ENCODE measurements around the gene SOX5. TPM values are rescaled to one million over a fixed set of nuclear protein-coding genes. Genes with fewer than 3 reads are reported as not detected.

The SOX5 gene
- polyA plus RNA-seq, 1 donor: 3.5 TPM

DNA sequence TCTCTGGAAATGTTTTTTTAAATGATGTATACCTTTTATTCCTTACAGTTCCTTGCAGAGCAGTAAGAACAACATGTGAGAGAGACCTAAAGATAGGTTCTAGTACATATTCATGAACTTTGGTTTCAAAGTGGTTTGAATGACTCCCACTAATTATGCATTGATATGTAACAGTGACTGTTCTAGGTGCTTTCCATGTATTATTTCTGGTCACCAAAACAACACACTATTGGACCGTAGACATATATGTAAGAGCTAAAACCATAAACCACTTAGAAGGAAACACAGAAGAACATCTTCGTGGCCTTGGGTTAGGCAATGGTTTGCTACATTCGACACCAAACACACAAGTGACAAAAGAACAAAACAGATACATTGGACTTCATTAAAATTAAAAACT, 37.9 kb downstream of the SOX5 start:
- no peaks in the 10 kb centered on the region for H3K27me3 ChIP-seq (ENCODE audit: control insufficient read depth, insufficient read depth, low read length)
- WGBS (ENCODE audit: insufficient coverage, low lambda C conversion rate): 100% methylated on average over 1 of the region's 3 CpGs
- no peak for DNase-seq
- H3K9me3 ChIP-seq (ENCODE audit: control insufficient read depth, low read depth, low read length): no peaks in the 10 kb centered on the region
- no peak overlapping the region for H3K4me3 ChIP-seq (ENCODE audit: low read length)
- no peak overlapping the region for H3K27ac ChIP-seq (ENCODE audit: low read length)
- H3K36me3 ChIP-seq (ENCODE audit: control insufficient read depth, insufficient read depth, low read length): no peaks in the 10 kb centered on the region
- no peaks in the 10 kb centered on the region for H3K4me1 ChIP-seq (ENCODE audit: control insufficient read depth, insufficient read depth, low read length)

DNA sequence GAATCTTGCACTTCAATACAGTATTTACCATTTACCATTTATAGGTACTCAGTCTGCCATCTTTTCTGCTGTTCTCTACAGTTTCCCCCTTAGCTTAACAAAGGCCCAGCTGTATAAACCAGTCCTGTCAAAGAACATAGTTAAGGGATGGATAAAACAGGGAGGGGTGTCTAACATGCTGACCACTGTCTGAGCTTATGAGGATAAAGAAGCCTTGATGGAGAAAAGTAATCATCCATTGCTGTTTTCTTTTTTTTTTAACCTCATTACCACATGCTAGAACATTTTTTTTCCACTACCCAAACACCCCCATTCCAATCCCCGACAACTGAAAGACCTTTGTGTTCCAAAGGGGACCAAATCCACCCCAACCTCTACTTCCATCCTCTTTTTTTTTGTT, 39.9 kb downstream of the SOX5 start:
- H3K27ac ChIP-seq (ENCODE audit: low read length): no peak overlapping the region
- no peaks in the 10 kb centered on the region for H3K4me1 ChIP-seq (ENCODE audit: control insufficient read depth, insufficient read depth, low read length)
- H3K36me3 ChIP-seq (ENCODE audit: control insufficient read depth, insufficient read depth, low read length): no peaks in the 10 kb centered on the region
- 83% methylated on average over 1 of the region's 1 CpG for WGBS (ENCODE audit: insufficient coverage, low lambda C conversion rate)
- H3K9me3 ChIP-seq (ENCODE audit: control insufficient read depth, low read depth, low read length): no peaks in the 10 kb centered on the region
- no peaks in the 10 kb centered on the region for H3K27me3 ChIP-seq (ENCODE audit: control insufficient read depth, insufficient read depth, low read length)
- no peak for DNase-seq
- no peak overlapping the region for H3K4me3 ChIP-seq (ENCODE audit: low read length)

- no peaks in the 10 kb centered on the region for H3K36me3 ChIP-seq (ENCODE audit: control insufficient read depth, insufficient read depth, low read length)
- no peak overlapping the region for H3K4me3 ChIP-seq (ENCODE audit: low read length)
- no peaks in the 10 kb centered on the region for H3K9me3 ChIP-seq (ENCODE audit: control insufficient read depth, low read depth, low read length)
- no peak overlapping the region for H3K27ac ChIP-seq (ENCODE audit: low read length)
- no peaks in the 10 kb centered on the region for H3K4me1 ChIP-seq (ENCODE audit: control insufficient read depth, insufficient read depth, low read length)
- WGBS (ENCODE audit: insufficient coverage, low lambda C conversion rate): 83% methylated on average over 1 of the region's 6 CpGs
- no peaks in the 10 kb centered on the region for H3K27me3 ChIP-seq (ENCODE audit: control insufficient read depth, insufficient read depth, low read length)
- no peak for DNase-seq
Observed at GRCh38 chr12:23906329-23906728, 43.1 kb downstream of the SOX5 start.

- Histone ChIP-seq H3K4me3 (ENCODE audit: low read length) (no peak overlapping the region), H3K9me3 (ENCODE audit: control insufficient read depth, low read depth, low read length) (no peaks in the 10 kb centered on the region), H3K4me1 (ENCODE audit: control insufficient read depth, insufficient read depth, low read length) (no peaks in the 10 kb centered on the region), H3K36me3 (ENCODE audit: control insufficient read depth, insufficient read depth, low read length) (no peaks in the 10 kb centered on the region), H3K27me3 (ENCODE audit: control insufficient read depth, insufficient read depth, low read length) (no peaks in the 10 kb centered on the region), H3K27ac (ENCODE audit: low read length) (no peak overlapping the region)
- WGBS (ENCODE audit: insufficient coverage, low lambda C conversion rate): 80% methylated on average over 1 of the region's 3 CpGs
- no peak for DNase-seq
Observed at GRCh38 chr12:23899434-23899833, 50.0 kb downstream of the SOX5 start.

GRCh38 chr12:23898121-23898520, 51.3 kb downstream of the SOX5 start:
- no peak overlapping the region for H3K4me3 ChIP-seq (ENCODE audit: low read length)
- no peak overlapping the region for H3K27ac ChIP-seq (ENCODE audit: low read length)
- H3K27me3 ChIP-seq (ENCODE audit: control insufficient read depth, insufficient read depth, low read length): no peaks in the 10 kb centered on the region
- no peaks in the 10 kb centered on the region for H3K36me3 ChIP-seq (ENCODE audit: control insufficient read depth, insufficient read depth, low read length)
- no peaks in the 10 kb centered on the region for H3K4me1 ChIP-seq (ENCODE audit: control insufficient read depth, insufficient read depth, low read length)
- no peaks in the 10 kb centered on the region for H3K9me3 ChIP-seq (ENCODE audit: control insufficient read depth, low read depth, low read length)
- no peak for DNase-seq
- WGBS (ENCODE audit: insufficient coverage, low lambda C conversion rate): 83% methylated on average over 1 of the region's 1 CpG

- Histone ChIP-seq H3K4me3 (ENCODE audit: low read length) (no peak overlapping the region), H3K27ac (ENCODE audit: low read length) (no peak overlapping the region), H3K4me1 (ENCODE audit: control insufficient read depth, insufficient read depth, low read length) (no peaks in the 10 kb centered on the region), H3K9me3 (ENCODE audit: control insufficient read depth, low read depth, low read length) (no peaks in the 10 kb centered on the region), H3K36me3 (ENCODE audit: control insufficient read depth, insufficient read depth, low read length) (no peaks in the 10 kb centered on the region), H3K27me3 (ENCODE audit: control insufficient read depth, insufficient read depth, low read length) (no peaks in the 10 kb centered on the region)
- no peak for DNase-seq
- 67% methylated on average over 1 of the region's 5 CpGs for WGBS (ENCODE audit: insufficient coverage, low lambda C conversion rate)
Observed at GRCh38 chr12:23895792-23896218, 53.7 kb downstream of the SOX5 start.

DNA sequence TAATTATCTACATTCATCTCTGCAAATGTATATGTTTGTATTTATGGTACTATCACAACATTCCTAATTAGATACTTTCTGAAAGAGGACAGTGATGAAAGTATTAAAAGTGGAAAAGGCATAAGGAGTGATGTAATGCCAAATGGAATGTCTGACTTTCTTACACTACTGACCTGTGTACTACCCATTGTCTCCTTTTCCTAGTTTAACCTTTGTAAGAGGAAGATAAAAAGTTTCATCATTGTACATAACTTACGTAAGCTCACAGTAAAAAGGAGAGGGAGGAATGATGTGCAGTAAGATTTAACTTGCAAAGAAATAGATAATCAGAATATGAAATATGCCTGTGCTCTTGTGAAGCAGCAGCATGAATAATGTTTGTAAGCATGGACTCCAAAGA, 55.9 kb downstream of the SOX5 start:
- H3K9me3 ChIP-seq (ENCODE audit: control insufficient read depth, low read depth, low read length): no peaks in the 10 kb centered on the region
- no peak overlapping the region for H3K27ac ChIP-seq (ENCODE audit: low read length)
- H3K27me3 ChIP-seq (ENCODE audit: control insufficient read depth, insufficient read depth, low read length): no peaks in the 10 kb centered on the region
- H3K4me1 ChIP-seq (ENCODE audit: control insufficient read depth, insufficient read depth, low read length): no peaks in the 10 kb centered on the region
- no peak overlapping the region for H3K4me3 ChIP-seq (ENCODE audit: low read length)
- no peak for DNase-seq
- no peaks in the 10 kb centered on the region for H3K36me3 ChIP-seq (ENCODE audit: control insufficient read depth, insufficient read depth, low read length)
- 100% methylated on average over 1 of the region's 1 CpG for WGBS (ENCODE audit: insufficient coverage, low lambda C conversion rate)

DNA sequence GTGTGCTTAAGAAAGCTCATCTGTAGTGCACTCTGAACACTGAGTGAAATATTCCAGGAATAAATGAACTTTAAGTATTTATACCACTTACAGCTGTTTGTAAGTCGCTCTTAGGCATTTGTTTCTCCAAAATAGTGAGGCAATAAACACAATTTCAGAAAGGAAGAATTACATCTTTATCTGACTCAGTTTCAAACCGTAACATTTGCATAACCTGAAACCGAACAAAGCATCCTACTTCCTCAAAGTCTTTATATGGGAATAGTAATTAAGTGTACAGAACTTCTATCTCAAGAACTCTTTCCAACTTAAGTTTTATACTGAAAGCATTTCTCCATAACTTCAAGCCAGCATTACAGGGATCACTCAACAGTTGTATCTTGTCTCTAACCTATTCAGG, 58.4 kb downstream of the SOX5 start:
- no peak overlapping the region for H3K4me3 ChIP-seq (ENCODE audit: low read length)
- H3K27ac ChIP-seq (ENCODE audit: low read length): no peak overlapping the region
- H3K9me3 ChIP-seq (ENCODE audit: control insufficient read depth, low read depth, low read length): no peaks in the 10 kb centered on the region
- H3K27me3 ChIP-seq (ENCODE audit: control insufficient read depth, insufficient read depth, low read length): no peaks in the 10 kb centered on the region
- H3K4me1 ChIP-seq (ENCODE audit: control insufficient read depth, insufficient read depth, low read length): no peaks in the 10 kb centered on the region
- no peaks in the 10 kb centered on the region for H3K36me3 ChIP-seq (ENCODE audit: control insufficient read depth, insufficient read depth, low read length)
- WGBS (ENCODE audit: insufficient coverage, low lambda C conversion rate): no CpG with 5 or more reads among the region's 3 CpGs
- DNase-seq: no peak

- Histone ChIP-seq H3K4me1 (ENCODE audit: control insufficient read depth, insufficient read depth, low read length) (no peaks in the 10 kb centered on the region), H3K36me3 (ENCODE audit: control insufficient read depth, insufficient read depth, low read length) (no peaks in the 10 kb centered on the region), H3K9me3 (ENCODE audit: control insufficient read depth, low read depth, low read length) (no peaks in the 10 kb centered on the region), H3K27me3 (ENCODE audit: control insufficient read depth, insufficient read depth, low read length) (no peaks in the 10 kb centered on the region), H3K27ac (ENCODE audit: low read length) (no peak overlapping the region), H3K4me3 (ENCODE audit: low read length) (no peak overlapping the region)
- DNase-seq: no peak
- 71% methylated on average over 3 of the region's 4 CpGs for WGBS (ENCODE audit: insufficient coverage, low lambda C conversion rate)
Observed at GRCh38 chr12:23889069-23889440, 60.4 kb downstream of the SOX5 start.

- Histone ChIP-seq H3K27me3 (ENCODE audit: control insufficient read depth, insufficient read depth, low read length) (no peaks in the 10 kb centered on the region), H3K4me3 (ENCODE audit: low read length) (no peak overlapping the region), H3K9me3 (ENCODE audit: control insufficient read depth, low read depth, low read length) (no peaks in the 10 kb centered on the region), H3K4me1 (ENCODE audit: control insufficient read depth, insufficient read depth, low read length) (no peaks in the 10 kb centered on the region), H3K36me3 (ENCODE audit: control insufficient read depth, insufficient read depth, low read length) (no peaks in the 10 kb centered on the region), H3K27ac (ENCODE audit: low read length) (no peak overlapping the region)
- 30% methylated on average over 3 of the region's 5 CpGs for WGBS (ENCODE audit: insufficient coverage, low lambda C conversion rate)
- no peak for DNase-seq
Observed at GRCh38 chr12:23888396-23889068, 60.9 kb downstream of the SOX5 start.

GRCh38 chr12:23887055-23887835, 62.2 kb downstream of the SOX5 start:
- Histone ChIP-seq H3K4me1 (ENCODE audit: control insufficient read depth, insufficient read depth, low read length) (no peaks in the 10 kb centered on the region), H3K9me3 (ENCODE audit: control insufficient read depth, low read depth, low read length) (no peaks in the 10 kb centered on the region), H3K27ac (ENCODE audit: low read length) (no peak overlapping the region), H3K27me3 (ENCODE audit: control insufficient read depth, insufficient read depth, low read length) (no peaks in the 10 kb centered on the region), H3K36me3 (ENCODE audit: control insufficient read depth, insufficient read depth, low read length) (no peaks in the 10 kb centered on the region), H3K4me3 (ENCODE audit: low read length) (no peak overlapping the region)
- 100% methylated on average over 2 of the region's 3 CpGs for WGBS (ENCODE audit: insufficient coverage, low lambda C conversion rate)
- DNase-seq: no peak
